ENCODE measurements around the gene F3. TPM values are rescaled to one million over a fixed set of nuclear protein-coding genes. Genes with fewer than 3 reads are reported as not detected.

Gene F3
- polyA plus RNA-seq, 2 of the 4 experiments (the other 2 are of a cell fraction), result 3.2 to 4.4 TPM

- ChIA-PET POLR2A (no interaction called here), CTCF (interaction anchor here (1.1 to 1.4 kb wide), 2 partner anchors 15 to 309 kb away, joined by 3 to 5 read pairs; no protein-coding TSS in a partner anchor)
Measured at GRCh38 chr1:94496076-94496755, 45.3 kb downstream of the F3 start.

GRCh38 chr1:94490556-94490955, 51.0 kb downstream of the F3 start:
- WGBS (ENCODE audit: missing lambda C conversion rate), result 93% methylated on average over 2 of the region's 2 CpGs
- ChIA-PET POLR2A (no interaction called here), CTCF (no interaction called here)
- no peak for ATAC-seq
- Histone ChIP-seq H3K4me1 (no peaks in the 10 kb centered on the region), H3K9me3 (no peaks in the 10 kb centered on the region), H3K4me3 (no peak overlapping the region), H3K4me2 (no peak overlapping the region), H3K27ac (no peak overlapping the region)
- no peak for DNase-seq (ENCODE audit: low read depth in 1 of 2, low spot score in 1 of 2)
- FAIRE-seq, result no peak
- TF ChIP-seq ZNF302 (CRISPR knock-in tag; IDR thresholded peaks at IDR 0.05), result no peak
- TF ChIP-seq CHD2 (IDR thresholded peaks at IDR 0.05; ENCODE audit: low read length, partially characterized antibody), result no peak
- TF ChIP-seq JUNB (IDR thresholded peaks at IDR 0.05), result no peak
- TF ChIP-seq HOXA7 (CRISPR knock-in tag; IDR thresholded peaks at IDR 0.05), result no peak
- TF ChIP-seq EP300 (IDR thresholded peaks at IDR 0.05), result no peak
- TF ChIP-seq HOXB5 (CRISPR knock-in tag; IDR thresholded peaks at IDR 0.05), result no peak
- TF ChIP-seq JUN (IDR thresholded peaks at IDR 0.05), result no peak
- TF ChIP-seq MAFK (IDR thresholded peaks at IDR 0.05; ENCODE audit: partially characterized antibody), result no peak
- no peak for TF ChIP-seq RNF2 (IDR thresholded peaks at IDR 0.05; ENCODE audit: borderline replicate concordance, low read depth)
- TF ChIP-seq RFX5 (IDR thresholded peaks at IDR 0.05), result no peak
- no peak for TF ChIP-seq HMGXB4 (CRISPR knock-in tag; IDR thresholded peaks at IDR 0.05; ENCODE audit: borderline replicate concordance)
- no peak for TF ChIP-seq REST (IDR thresholded peaks at IDR 0.05)
- TF ChIP-seq NR3C1 (IDR thresholded peaks at IDR 0.05), result no peak
- no peak for TF ChIP-seq MAX (IDR thresholded peaks at IDR 0.05)
- no peak for TF ChIP-seq CEBPB (IDR thresholded peaks at IDR 0.05)
- no peak for TF ChIP-seq HDAC2 (IDR thresholded peaks at IDR 0.05)

More at GRCh38 chr1:94496076-94496755, 45.3 kb downstream of the F3 start:
- FAIRE-seq (no peak), ATAC-seq (no peak), DNase-seq (ENCODE audit: low read depth in 1 of 2, low spot score in 1 of 2) (no peak)
- H3K4me1 ChIP-seq, result no peaks in the 10 kb centered on the region
- H3K4me3 ChIP-seq, result no peak overlapping the region
- no peak overlapping the region for H3K27ac ChIP-seq
- 92% methylated on average over 2 of the region's 2 CpGs for WGBS (ENCODE audit: missing lambda C conversion rate)
- no peak overlapping the region for H3K4me2 ChIP-seq
- no peaks in the 10 kb centered on the region for H3K9me3 ChIP-seq
- TF ChIP-seq TFCP2L1 (CRISPR knock-in tag; IDR thresholded peaks at IDR 0.05), result no peak
- no peak for TF ChIP-seq ZFP36 (IDR thresholded peaks at IDR 0.05; ENCODE audit: borderline replicate concordance, partially characterized antibody)
- TF ChIP-seq HEYL (CRISPR knock-in tag; IDR thresholded peaks at IDR 0.05), result no peak
- no peak for TF ChIP-seq MAX (IDR thresholded peaks at IDR 0.05)
- no peak for TF ChIP-seq EP300 (IDR thresholded peaks at IDR 0.05)
- no peak for TF ChIP-seq HES2 (IDR thresholded peaks at IDR 0.05)
- TF ChIP-seq CTCF (IDR thresholded peaks at IDR 0.05), result no peak
- no peak for TF ChIP-seq BCL3 (IDR thresholded peaks at IDR 0.05)
- TF ChIP-seq HDAC2 (IDR thresholded peaks at IDR 0.05), result no peak
- TF ChIP-seq POLR2AphosphoS2 (conservative IDR thresholded peaks at IDR 0.05; ENCODE audit: low read length), result no peak
- no peak for TF ChIP-seq ZNF302 (CRISPR knock-in tag; IDR thresholded peaks at IDR 0.05)
- no peak for TF ChIP-seq RCOR1 (IDR thresholded peaks at IDR 0.05; ENCODE audit: low read depth, low read length)
- no peak for TF ChIP-seq HOXA7 (CRISPR knock-in tag; IDR thresholded peaks at IDR 0.05)
